HG03175 (cell line): ENCODE data around the gene STK39.
"Not testable (repeated sequence)": the region's sequence is repeated elsewhere in the genome, so short reads cannot be mapped to it uniquely, and the experiment has no call there.

Source experiments
- ATAC-seq: cut with Tn5 transposase; IDR thresholded peaks from one replicate; pipeline ENCODE4 v1.9.1; 2021; ENCODE audit warnings: mild to moderate bottlenecking, moderate library complexity; ENCODE audit not compliant: unreplicated experiment

STK39 gene

GRCh38 chr2:168247341-168248261 lies at the start of gene STK39:
TSS of gene STK39 (minus strand) at chr2:168247595. CDS start at chr2:168247435, 160 bp downstream.
- peak; percentile 74 for ATAC-seq

- no peak for ATAC-seq
Observed at GRCh38 chr2:168295051-168295450, 47.7 kb upstream of the STK39 start.

- ATAC-seq: no peak
Observed at GRCh38 chr2:168294409-168294808, 47.0 kb upstream of the STK39 start.

GRCh38 chr2:168293766-168294165 lies 46.4 kb upstream of the STK39 start:
- no peak for ATAC-seq

GRCh38 chr2:168290391-168290790 lies 43.0 kb upstream of the STK39 start:
- ATAC-seq: no peak

- ATAC-seq: no peak
Observed at GRCh38 chr2:168289880-168290279, 42.5 kb upstream of the STK39 start.

GRCh38 chr2:168286535-168286934 lies 39.1 kb upstream of the STK39 start:
- no peak for ATAC-seq

GRCh38 chr2:168278424-168278888 lies 31.1 kb upstream of the STK39 start:
- ATAC-seq: no peak

- ATAC-seq: no peak
Observed at GRCh38 chr2:168277276-168277675, 29.9 kb upstream of the STK39 start.

- ATAC-seq: no peak
Observed at GRCh38 chr2:168272225-168272624, 24.8 kb upstream of the STK39 start.

GRCh38 chr2:168262926-168263325 lies 15.5 kb upstream of the STK39 start:
- ATAC-seq: not testable (repeated sequence)

GRCh38 chr2:168256448-168256847 lies 9.1 kb upstream of the STK39 start:
- no peak for ATAC-seq

GRCh38 chr2:168255866-168256265 lies 8.5 kb upstream of the STK39 start:
- no peak for ATAC-seq

GRCh38 chr2:168255103-168255502 lies 7.7 kb upstream of the STK39 start:
- ATAC-seq: no peak

GRCh38 chr2:168254158-168254935 lies 7.0 kb upstream of the STK39 start:
- no peak for ATAC-seq

- ATAC-seq: no peak
Observed at GRCh38 chr2:168253379-168253778, 6.0 kb upstream of the STK39 start.

- ATAC-seq: no peak
Observed at GRCh38 chr2:168252976-168253375, 5.6 kb upstream of the STK39 start.

- ATAC-seq: peak; percentile 59
Observed at GRCh38 chr2:168246483-168247340, 683 bp downstream of the STK39 start.

GRCh38 chr2:168246072-168246482 lies 1.3 kb downstream of the STK39 start:
- ATAC-seq: no peak

GRCh38 chr2:168245074-168245825 lies 2.1 kb downstream of the STK39 start:
- no peak for ATAC-seq
